GM12892 (cell line): ENCODE results near the gene NT5DC1.

Experiments
- POLR2A ChIP-seq: IDR thresholded peaks from 2 replicates; pipeline ENCODE4 v1.6.1; 2011; ENCODE audit warnings: low read depth, low read length, control low read depth
- POLR2AphosphoS5 ChIP-seq: IDR thresholded peaks from 2 replicates; pipeline ENCODE4 v1.6.1; 2011; ENCODE audit warnings: low read depth, low read length, control low read depth
- TAF1 ChIP-seq: IDR thresholded peaks from 2 replicates; pipeline ENCODE4 v1.6.1; 2011; ENCODE audit warnings: low read depth, mild to moderate bottlenecking, control low read depth, low read length, borderline replicate concordance

DNA sequence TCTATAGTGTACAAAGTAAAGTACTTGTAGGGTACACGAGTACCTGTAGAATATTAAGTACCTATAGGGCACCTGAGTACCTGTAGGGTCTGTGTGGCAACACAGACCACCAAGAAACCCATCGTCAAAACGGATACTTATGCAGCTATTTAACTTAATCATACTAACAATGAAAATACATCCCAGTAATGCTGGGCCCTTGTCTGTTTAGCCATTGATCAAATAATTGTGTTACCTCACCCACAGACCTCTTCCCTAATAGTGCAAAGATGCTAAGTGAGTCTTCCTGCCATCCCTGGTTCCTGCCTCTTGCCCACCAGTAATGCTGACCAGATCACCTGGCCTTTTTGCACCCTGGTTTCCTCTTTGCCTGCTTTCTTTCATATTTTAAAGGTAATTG is 32.8 kb downstream of the NT5DC1 start:
- TF ChIP-seq POLR2AphosphoS5, result no peak
- TF ChIP-seq POLR2A, result no peak
- no peak for TF ChIP-seq TAF1
